Measurements from ENCODE around the gene HJURP. TPM values are rescaled to one million over a fixed set of nuclear protein-coding genes. Genes with fewer than 3 reads are reported as not detected.
A peak's percentile ranks its signal among the peaks of the same experiment; 100 is the strongest.
"Not testable (repeated sequence)": the region's sequence is repeated elsewhere in the genome, so short reads cannot be mapped to it uniquely, and the experiment has no call there.

The HJURP gene, protein sequence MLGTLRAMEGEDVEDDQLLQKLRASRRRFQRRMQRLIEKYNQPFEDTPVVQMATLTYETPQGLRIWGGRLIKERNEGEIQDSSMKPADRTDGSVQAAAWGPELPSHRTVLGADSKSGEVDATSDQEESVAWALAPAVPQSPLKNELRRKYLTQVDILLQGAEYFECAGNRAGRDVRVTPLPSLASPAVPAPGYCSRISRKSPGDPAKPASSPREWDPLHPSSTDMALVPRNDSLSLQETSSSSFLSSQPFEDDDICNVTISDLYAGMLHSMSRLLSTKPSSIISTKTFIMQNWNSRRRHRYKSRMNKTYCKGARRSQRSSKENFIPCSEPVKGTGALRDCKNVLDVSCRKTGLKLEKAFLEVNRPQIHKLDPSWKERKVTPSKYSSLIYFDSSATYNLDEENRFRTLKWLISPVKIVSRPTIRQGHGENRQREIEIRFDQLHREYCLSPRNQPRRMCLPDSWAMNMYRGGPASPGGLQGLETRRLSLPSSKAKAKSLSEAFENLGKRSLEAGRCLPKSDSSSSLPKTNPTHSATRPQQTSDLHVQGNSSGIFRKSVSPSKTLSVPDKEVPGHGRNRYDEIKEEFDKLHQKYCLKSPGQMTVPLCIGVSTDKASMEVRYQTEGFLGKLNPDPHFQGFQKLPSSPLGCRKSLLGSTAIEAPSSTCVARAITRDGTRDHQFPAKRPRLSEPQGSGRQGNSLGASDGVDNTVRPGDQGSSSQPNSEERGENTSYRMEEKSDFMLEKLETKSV
- total RNA-seq, result 1 to 10 TPM in 4 of 6 donors, under 1 TPM in 1, not detected in 1; 0.98 to 3.2 (median 1.3) TPM

DNA sequence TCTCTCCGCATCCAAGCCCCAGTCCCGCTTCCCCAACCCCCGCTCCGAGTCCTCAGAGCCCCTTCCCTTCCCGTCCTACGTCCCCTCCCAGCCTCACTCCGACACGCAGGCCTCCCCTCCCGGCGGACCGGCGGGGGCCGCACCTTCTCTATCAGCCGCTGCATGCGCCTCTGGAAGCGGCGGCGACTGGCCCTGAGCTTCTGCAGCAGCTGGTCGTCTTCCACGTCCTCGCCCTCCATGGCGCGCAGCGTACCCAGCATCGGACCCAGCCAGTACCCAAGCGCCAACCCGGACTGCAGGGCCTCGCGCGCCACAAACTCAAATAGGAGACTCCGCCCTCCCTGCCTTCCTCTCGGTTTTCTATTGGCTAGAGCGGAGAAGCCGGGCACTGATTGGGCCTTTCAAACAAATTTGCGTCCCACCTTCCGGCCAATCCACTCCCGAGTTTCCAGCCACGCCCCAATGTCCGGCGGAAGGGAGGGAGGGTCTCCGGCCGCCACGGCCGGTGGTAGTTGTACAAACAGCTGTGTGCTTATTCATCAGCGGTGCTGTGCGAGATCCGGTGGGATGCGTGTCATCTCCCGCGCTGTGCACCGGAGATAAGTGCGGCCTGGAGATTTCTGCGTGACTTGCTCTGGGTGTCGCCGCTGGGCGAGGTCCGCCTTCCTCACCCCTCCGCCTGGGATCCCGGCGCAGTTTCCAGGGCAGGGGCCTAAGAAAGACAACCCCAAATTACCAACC is at the start of gene HJURP:
HJURP (minus strand) TSS at position 295 of the 741 bp plus-strand sequence; CDS start at position 260, 35 bp downstream.
- Histone ChIP-seq H3K9me3 (no peaks in the 10 kb centered on the region), H3K36me3 (no peaks in the 10 kb centered on the region), H3K4me1 (peaks cover 9 to 20% (median 11%) of the 10 kb centered on the region in 4 donors), H3K27ac (peak within 1 kb of the TSS in 3 of 4 donors; percentile 52 to 68 (median 55)), H3K4me3 (peak within 1 kb of the TSS; percentile 66 to 86 (median 80)), H3K27me3 (no peaks in the 10 kb centered on the region)
- TF ChIP-seq, protein P1, sequence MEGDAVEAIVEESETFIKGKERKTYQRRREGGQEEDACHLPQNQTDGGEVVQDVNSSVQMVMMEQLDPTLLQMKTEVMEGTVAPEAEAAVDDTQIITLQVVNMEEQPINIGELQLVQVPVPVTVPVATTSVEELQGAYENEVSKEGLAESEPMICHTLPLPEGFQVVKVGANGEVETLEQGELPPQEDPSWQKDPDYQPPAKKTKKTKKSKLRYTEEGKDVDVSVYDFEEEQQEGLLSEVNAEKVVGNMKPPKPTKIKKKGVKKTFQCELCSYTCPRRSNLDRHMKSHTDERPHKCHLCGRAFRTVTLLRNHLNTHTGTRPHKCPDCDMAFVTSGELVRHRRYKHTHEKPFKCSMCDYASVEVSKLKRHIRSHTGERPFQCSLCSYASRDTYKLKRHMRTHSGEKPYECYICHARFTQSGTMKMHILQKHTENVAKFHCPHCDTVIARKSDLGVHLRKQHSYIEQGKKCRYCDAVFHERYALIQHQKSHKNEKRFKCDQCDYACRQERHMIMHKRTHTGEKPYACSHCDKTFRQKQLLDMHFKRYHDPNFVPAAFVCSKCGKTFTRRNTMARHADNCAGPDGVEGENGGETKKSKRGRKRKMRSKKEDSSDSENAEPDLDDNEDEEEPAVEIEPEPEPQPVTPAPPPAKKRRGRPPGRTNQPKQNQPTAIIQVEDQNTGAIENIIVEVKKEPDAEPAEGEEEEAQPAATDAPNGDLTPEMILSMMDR (IDR thresholded peaks at IDR 0.05), result no peak
- peak; percentile 56 to 62 for TF ChIP-seq POLR2AphosphoS5 (IDR thresholded peaks at IDR 0.05)
- peak in 1 of 4 donors; percentile 72 for TF ChIP-seq POLR2A (IDR thresholded peaks at IDR 0.05)
- TF ChIP-seq EP300 (IDR thresholded peaks at IDR 0.05), result no peak
- peak; percentile 96 to 99 for ATAC-seq (ENCODE audit: low FRiP score in 2 of 2)
- WGBS, 2 donors, result 0 to 1% methylated on average over 30 to 59 of the region's 60 CpGs
- peak; percentile 92 for DNase-seq

DNA sequence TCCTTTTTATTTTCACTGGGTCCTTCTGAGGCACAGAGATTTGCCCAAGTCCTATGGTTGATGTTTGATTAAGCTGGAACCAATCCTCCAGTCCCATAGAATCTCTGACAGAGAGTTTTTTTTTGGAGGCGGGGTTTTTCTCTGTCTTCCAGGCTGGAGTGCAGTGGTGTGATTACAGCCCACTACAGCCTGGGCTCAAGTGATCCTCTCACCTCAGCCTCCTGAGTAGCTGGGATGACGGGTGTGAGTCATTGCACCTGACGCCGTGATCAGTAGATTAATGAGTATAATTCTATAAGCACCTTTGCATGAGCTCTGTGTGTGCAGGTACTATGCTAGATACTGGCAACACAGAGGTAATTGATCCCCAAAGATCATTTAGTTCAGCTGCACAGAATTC is 47.5 kb upstream of the HJURP start:
- Histone ChIP-seq H3K36me3 (no peaks in the 10 kb centered on the region), H3K4me1 (no peaks in the 10 kb centered on the region), H3K27me3 (no peaks in the 10 kb centered on the region), H3K27ac (peak overlapping the region in 2 of 4 donors; percentile 9 to 36), H3K9me3 (no peaks in the 10 kb centered on the region), H3K4me3 (no peak overlapping the region)
- WGBS, 2 donors, result 73 to 82% methylated on average over 1 to 4 of the region's 4 CpGs
- ATAC-seq (ENCODE audit: low FRiP score in 2 of 2) (peak in 1 of 2 donors; percentile 61), DNase-seq (peak in 1 of 2 donors; percentile 63)
- TF ChIP-seq, protein P1 (IDR thresholded peaks at IDR 0.05), result no peak
- TF ChIP-seq POLR2A (IDR thresholded peaks at IDR 0.05), result no peak
- TF ChIP-seq POLR2AphosphoS5 (IDR thresholded peaks at IDR 0.05), result no peak
- no peak for TF ChIP-seq EP300 (IDR thresholded peaks at IDR 0.05)

DNA sequence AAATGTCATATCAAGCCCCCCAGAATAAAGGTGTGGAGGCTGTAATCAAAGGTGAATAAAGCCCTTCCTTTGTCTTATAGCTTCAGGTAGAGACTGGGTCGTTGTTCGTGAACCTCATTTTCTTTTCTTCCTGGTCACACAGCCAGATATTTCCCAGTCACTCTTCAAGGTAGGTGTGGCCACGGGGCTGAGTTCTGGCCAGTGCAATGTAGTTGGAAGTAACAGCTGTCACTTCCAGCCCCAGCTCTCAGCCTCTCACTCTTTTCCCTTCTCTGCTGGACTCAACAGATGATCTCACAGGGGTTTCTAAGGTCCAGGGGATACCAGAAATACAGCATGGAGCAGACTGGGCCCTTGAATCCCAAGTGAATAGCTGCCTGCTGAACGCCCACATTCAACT is 47.0 kb upstream of the HJURP start:
- Histone ChIP-seq H3K4me3 (no peak overlapping the region), H3K27me3 (no peaks in the 10 kb centered on the region), H3K36me3 (no peaks in the 10 kb centered on the region), H3K9me3 (no peaks in the 10 kb centered on the region), H3K4me1 (no peaks in the 10 kb centered on the region), H3K27ac (peak overlapping the region in 2 of 4 donors; percentile 9 to 36)
- 56 to 76% methylated on average over 4 of the region's 4 CpGs for WGBS, 2 donors
- ATAC-seq (ENCODE audit: low FRiP score in 2 of 2) (peak in 1 of 2 donors; percentile 45), DNase-seq (peak in 1 of 2 donors; percentile 63)
- TF ChIP-seq POLR2A (IDR thresholded peaks at IDR 0.05) (no peak), POLR2AphosphoS5 (IDR thresholded peaks at IDR 0.05) (no peak), EP300 (IDR thresholded peaks at IDR 0.05) (no peak)
- TF ChIP-seq, protein P1 (IDR thresholded peaks at IDR 0.05), result no peak

DNA sequence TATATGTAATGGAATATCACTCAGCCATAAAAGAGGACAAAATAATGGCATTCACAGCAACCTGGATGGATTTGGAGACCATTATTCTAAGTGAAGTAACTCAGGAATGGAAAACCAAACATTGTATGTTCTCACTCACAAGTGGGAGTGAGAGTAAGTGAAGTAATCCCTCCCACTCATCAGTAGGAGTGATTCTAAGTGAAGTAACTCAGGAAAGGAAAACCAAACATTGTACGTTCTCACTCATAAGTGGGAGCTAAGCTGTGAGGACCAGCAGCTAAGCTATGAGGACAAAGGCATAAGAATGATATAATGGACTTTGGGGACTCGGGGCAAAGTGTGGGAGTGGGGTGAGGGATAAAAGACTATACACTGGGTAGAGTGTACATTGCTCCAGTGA is 41.9 kb upstream of the HJURP start:
- not testable (repeated sequence) for DNase-seq; H3K27ac ChIP-seq; H3K27me3 ChIP-seq; H3K4me1 ChIP-seq; H3K9me3 ChIP-seq; H3K4me3 ChIP-seq; H3K36me3 ChIP-seq; ATAC-seq (ENCODE audit: low FRiP score in 2 of 2)
- WGBS, 2 donors, result 41 to 45% methylated on average over 2 of the region's 2 CpGs

DNA sequence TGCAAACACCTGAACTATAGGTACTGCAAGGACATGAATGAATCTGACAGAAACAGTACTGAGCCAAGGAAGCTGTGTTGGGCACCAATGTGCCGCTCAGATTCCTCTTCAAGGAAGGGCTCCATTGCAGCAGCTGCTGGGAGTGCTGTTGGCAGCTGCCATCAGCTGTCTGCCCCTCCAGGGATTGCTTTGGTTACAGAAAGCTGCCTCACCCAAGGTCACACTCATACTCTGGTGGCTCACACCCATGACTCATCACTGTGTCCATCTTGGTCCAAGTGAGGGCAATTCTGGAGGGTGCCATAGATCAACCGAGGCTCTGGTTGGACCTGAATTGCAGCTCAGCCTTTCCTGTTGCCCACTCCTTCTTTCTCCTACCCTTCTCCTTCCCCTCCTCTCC is 38.5 kb upstream of the HJURP start:
- no peak overlapping the region for H3K27ac ChIP-seq
- 92 to 94% methylated on average over 2 of the region's 2 CpGs for WGBS, 2 donors

More for the DNA sequence above, 38.5 kb upstream of the HJURP start:
- no peaks in the 10 kb centered on the region for H3K4me1 ChIP-seq
- H3K27me3 ChIP-seq, result no peaks in the 10 kb centered on the region
- DNase-seq (no peak), ATAC-seq (ENCODE audit: low FRiP score in 2 of 2) (no peak)
- no peaks in the 10 kb centered on the region for H3K9me3 ChIP-seq
- no peaks in the 10 kb centered on the region for H3K36me3 ChIP-seq
- H3K4me3 ChIP-seq, result no peak overlapping the region
- TF ChIP-seq, protein P1 (IDR thresholded peaks at IDR 0.05), result no peak
- TF ChIP-seq POLR2AphosphoS5 (IDR thresholded peaks at IDR 0.05) (no peak), EP300 (IDR thresholded peaks at IDR 0.05) (no peak), POLR2A (IDR thresholded peaks at IDR 0.05) (no peak)

Data from upper lobe of left lung (tissue), 6 donors.